ENCODE results near the gene LPO.

LPO gene

GRCh38 chr17:58196610-58197009 is 41.8 kb upstream of the LPO start:
- no peak for DNase-seq (ENCODE audit: low read depth)
- H3K4me3 ChIP-seq (ENCODE audit: control insufficient read depth, low read depth, low read length): no peak overlapping the region
- no peak for TF ChIP-seq CTCF (IDR thresholded peaks at IDR 0.05; ENCODE audit: control insufficient read depth, insufficient read depth, low read depth, low read length, missing control alignments)

- H3K4me3 ChIP-seq (ENCODE audit: control insufficient read depth, low read depth, low read length): no peak overlapping the region
- DNase-seq (ENCODE audit: low read depth): no peak
- TF ChIP-seq CTCF (IDR thresholded peaks at IDR 0.05; ENCODE audit: control insufficient read depth, insufficient read depth, low read depth, low read length, missing control alignments): peak; percentile 76
These were observed 38.3 kb upstream of the LPO start for GRCh38 chr17:58200024-58200633.

- DNase-seq (ENCODE audit: low read depth): no peak
- TF ChIP-seq CTCF (IDR thresholded peaks at IDR 0.05; ENCODE audit: control insufficient read depth, insufficient read depth, low read depth, low read length, missing control alignments): no peak
- H3K4me3 ChIP-seq (ENCODE audit: control insufficient read depth, low read depth, low read length): no peak overlapping the region
These were observed 35.5 kb upstream of the LPO start for GRCh38 chr17:58202859-58203258.

GRCh38 chr17:58204796-58205195 is 33.6 kb upstream of the LPO start:
- TF ChIP-seq CTCF (IDR thresholded peaks at IDR 0.05; ENCODE audit: control insufficient read depth, insufficient read depth, low read depth, low read length, missing control alignments): no peak
- no peak overlapping the region for H3K4me3 ChIP-seq (ENCODE audit: control insufficient read depth, low read depth, low read length)
- no peak for DNase-seq (ENCODE audit: low read depth)

- TF ChIP-seq CTCF (IDR thresholded peaks at IDR 0.05; ENCODE audit: control insufficient read depth, insufficient read depth, low read depth, low read length, missing control alignments): no peak
- no peak for DNase-seq (ENCODE audit: low read depth)
- no peak overlapping the region for H3K4me3 ChIP-seq (ENCODE audit: control insufficient read depth, low read depth, low read length)
These were observed 32.4 kb upstream of the LPO start for GRCh38 chr17:58205936-58206335.

- DNase-seq (ENCODE audit: low read depth): no peak
- TF ChIP-seq CTCF (IDR thresholded peaks at IDR 0.05; ENCODE audit: control insufficient read depth, insufficient read depth, low read depth, low read length, missing control alignments): no peak
- H3K4me3 ChIP-seq (ENCODE audit: control insufficient read depth, low read depth, low read length): no peak overlapping the region
These were observed 30.9 kb upstream of the LPO start for GRCh38 chr17:58207451-58207850.

- no peak overlapping the region for H3K4me3 ChIP-seq (ENCODE audit: control insufficient read depth, low read depth, low read length)
- no peak for TF ChIP-seq CTCF (IDR thresholded peaks at IDR 0.05; ENCODE audit: control insufficient read depth, insufficient read depth, low read depth, low read length, missing control alignments)
- no peak for DNase-seq (ENCODE audit: low read depth)
These were observed 30.0 kb upstream of the LPO start for GRCh38 chr17:58208344-58208743.

Measured in AG09309 (cell line).